CD4-positive, alpha-beta memory T cell (primary cell): ENCODE results near the gene TPGS2. TPM values are rescaled to one million over a fixed set of nuclear protein-coding genes. Genes with fewer than 3 reads are reported as not detected.

Experiments used
- CTCF ChIA-PET: fragments of 350-600 bp; sonication (Branson Sonifier 250); formaldehyde crosslinking; loops from one replicate; lab custom pipeline; 2021; ENCODE audit warnings: inconsistent platforms; ENCODE audit not compliant: partially characterized antibody; lab: Charles Lee
- POLR2A ChIA-PET: fragments of 350-600 bp; sonication (Branson Sonifier 250); formaldehyde crosslinking; loops from one replicate; lab custom pipeline; 2021; ENCODE audit not compliant: partially characterized antibody; lab: Charles Lee
- DNase-seq, 5 donors: peaks; one replicate each; pipeline versions ENCODE4 v3.0.0 to v3.0.0-alpha.2; 2020 to 2022; ENCODE audit warnings: mixed read lengths in 1 of 5
- H3K27ac ChIP-seq: one replicate; pipeline ENCODE4 v1.7.0; 2013; ENCODE audit warnings: low read depth, low read length
- H3K27me3 ChIP-seq: 2 replicates; pipeline ENCODE4 v1.7.0; 2013; ENCODE audit warnings: mild to moderate bottlenecking, low read length, moderate library complexity; ENCODE audit not compliant: insufficient read depth
- H3K36me3 ChIP-seq: 2 replicates; pipeline ENCODE4 v1.7.0; 2013; ENCODE audit warnings: mild to moderate bottlenecking, low read length, moderate library complexity; ENCODE audit not compliant: insufficient read depth
- H3K4me1 ChIP-seq: 2 replicates; pipeline ENCODE4 v1.7.0; 2013; ENCODE audit warnings: mild to moderate bottlenecking, low read length, moderate library complexity; ENCODE audit not compliant: insufficient read depth
- H3K4me3 ChIP-seq, 2 donors: one replicate each; pipeline ENCODE4 v1.7.0; 2013; ENCODE audit warnings: low read length in 2 of 2, mild to moderate bottlenecking in 1 of 2
- H3K9me3 ChIP-seq, 2 donors: one replicate each; pipeline ENCODE4 v1.7.0; 2013; ENCODE audit warnings: low read length in 2 of 2, control low read depth in 1 of 2; ENCODE audit not compliant: control insufficient read depth in 1 of 2
- H3K27ac Mint-ChIP-seq, 7 donors: one replicate each; pipeline ENCODE4 v1.8.0; 2020 to 2021; ENCODE audit warnings: mixed read lengths in 7 of 7, mild to moderate bottlenecking in 6 of 7, inconsistent platforms in 3 of 7, moderate library complexity in 3 of 7
- H3K27me3 Mint-ChIP-seq, 2 donors: one replicate each; pipeline ENCODE4 v1.8.0; 2020 to 2021; ENCODE audit warnings: mixed read lengths in 2 of 2
- H3K36me3 Mint-ChIP-seq, 2 donors: one replicate each; pipeline ENCODE4 v1.8.0; 2020 to 2021; ENCODE audit warnings: mixed read lengths in 2 of 2, inconsistent platforms in 1 of 2, mild to moderate bottlenecking in 1 of 2
- H3K4me1 Mint-ChIP-seq, 4 donors: one replicate each; pipeline ENCODE4 v1.8.0; 2020 to 2021; ENCODE audit warnings: mixed read lengths in 4 of 4, mild to moderate bottlenecking in 1 of 4
- H3K4me3 Mint-ChIP-seq, 8 donors: one replicate each; pipeline ENCODE4 v1.8.0; 2020 to 2021; ENCODE audit warnings: mixed read lengths in 8 of 8, mild to moderate bottlenecking in 7 of 8, moderate library complexity in 6 of 8, inconsistent platforms in 3 of 8
- H3K9me3 Mint-ChIP-seq, 8 donors: one replicate each; pipeline ENCODE4 v1.8.0; 2020 to 2021; ENCODE audit warnings: mixed read lengths in 8 of 8, mild to moderate bottlenecking in 5 of 8, inconsistent platforms in 3 of 8, moderate library complexity in 1 of 8
- intact Hi-C: fragments of 100-400 bp; cut with micrococcal nuclease; formaldehyde crosslinking; loops from one replicate; pipeline ENCODE4 v1.15.1; 2023
- polyA plus RNA-seq, 2 donors: library from polyadenylated mRNA; unstranded; fragments of 300-500 nt; fragmentation: Illumina TruSeq; gene quantifications; one replicate each; pipeline ENCODE4 v1.2.3, GENCODE V29; 2021
- total RNA-seq, 2 experiments: library from RNA; stranded (reverse); gene quantifications; one replicate each; pipeline ENCODE4 v1.2.3, GENCODE V29; 2021

Gene TPGS2
- total and polyA plus RNA-seq, 4 experiments from 2014 or later: 51.6 to 75.3 (median 62.1) TPM

GRCh38 chr18:36851202-36851590 lies 22.4 kb upstream of the TPGS2 start:
- H3K27me3 Mint-ChIP-seq: no peaks in the 10 kb centered on the region
- intact Hi-C loops: no loop called here
- H3K27ac Mint-ChIP-seq: no peak overlapping the region
- peaks cover 0 to 8% (median 1%) of the 10 kb centered on the region in 4 donors for H3K4me1 Mint-ChIP-seq
- H3K4me3 ChIP-seq: no peak overlapping the region
- no peak overlapping the region for H3K27ac ChIP-seq
- H3K27me3 ChIP-seq: no peaks in the 10 kb centered on the region
- peaks cover 5 to 19% (median 10%) of the 10 kb centered on the region in 8 donors for H3K9me3 Mint-ChIP-seq
- H3K4me3 Mint-ChIP-seq: no peak overlapping the region
- H3K4me1 ChIP-seq: no peaks in the 10 kb centered on the region
- POLR2A ChIA-PET: no interaction called here
- no peak for DNase-seq
- H3K36me3 Mint-ChIP-seq: peaks cover 53 to 60% of the 10 kb centered on the region in 2 donors
- H3K9me3 ChIP-seq: no peaks in the 10 kb centered on the region
- CTCF ChIA-PET: no interaction called here
- H3K36me3 ChIP-seq: no peaks in the 10 kb centered on the region

- Mint-ChIP-seq H3K27ac (no peak overlapping the region), H3K4me1 (peaks cover 0 to 8% (median 0%) of the 10 kb centered on the region in 4 donors), H3K27me3 (no peaks in the 10 kb centered on the region), H3K36me3 (peaks cover 49 to 56% of the 10 kb centered on the region in 2 donors), H3K9me3 (peaks cover 5 to 19% (median 10%) of the 10 kb centered on the region in 8 donors), H3K4me3 (no peak overlapping the region)
- H3K36me3 ChIP-seq: no peaks in the 10 kb centered on the region
- H3K4me3 ChIP-seq: no peak overlapping the region
- POLR2A ChIA-PET: no interaction called here
- no peak for DNase-seq
- no peaks in the 10 kb centered on the region for H3K9me3 ChIP-seq
- H3K27me3 ChIP-seq: no peaks in the 10 kb centered on the region
- no peak overlapping the region for H3K27ac ChIP-seq
- no peaks in the 10 kb centered on the region for H3K4me1 ChIP-seq
- intact Hi-C loops: no loop called here
- CTCF ChIA-PET: no interaction called here
Observed at GRCh38 chr18:36850527-36851201, 21.9 kb upstream of the TPGS2 start.

- no peaks in the 10 kb centered on the region for H3K27me3 Mint-ChIP-seq
- POLR2A ChIA-PET: no interaction called here
- no peak overlapping the region for H3K27ac Mint-ChIP-seq
- intact Hi-C loops: no loop called here
- H3K9me3 Mint-ChIP-seq: peaks cover 3 to 19% (median 10%) of the 10 kb centered on the region in 8 donors
- H3K36me3 Mint-ChIP-seq: peaks cover 46 to 48% of the 10 kb centered on the region in 2 donors
- peaks cover 0 to 8% (median 0%) of the 10 kb centered on the region in 4 donors for H3K4me1 Mint-ChIP-seq
- Histone ChIP-seq H3K36me3 (no peaks in the 10 kb centered on the region), H3K27ac (no peak overlapping the region), H3K4me1 (no peaks in the 10 kb centered on the region), H3K4me3 (no peak overlapping the region), H3K9me3 (no peaks in the 10 kb centered on the region), H3K27me3 (no peaks in the 10 kb centered on the region)
- no peak for DNase-seq
- H3K4me3 Mint-ChIP-seq: no peak overlapping the region
- CTCF ChIA-PET: no interaction called here
Observed at GRCh38 chr18:36849288-36850006, 20.6 kb upstream of the TPGS2 start.

GRCh38 chr18:36848609-36849008 lies 19.8 kb upstream of the TPGS2 start:
- Histone ChIP-seq H3K36me3 (no peaks in the 10 kb centered on the region), H3K27ac (no peak overlapping the region), H3K4me3 (no peak overlapping the region), H3K27me3 (no peaks in the 10 kb centered on the region), H3K9me3 (no peaks in the 10 kb centered on the region), H3K4me1 (no peaks in the 10 kb centered on the region)
- ChIA-PET POLR2A (no interaction called here), CTCF (no interaction called here)
- DNase-seq: no peak
- intact Hi-C loops: no loop called here
- no peaks in the 10 kb centered on the region for H3K27me3 Mint-ChIP-seq
- H3K9me3 Mint-ChIP-seq: peaks cover 3 to 19% (median 10%) of the 10 kb centered on the region in 8 donors
- no peak overlapping the region for H3K27ac Mint-ChIP-seq
- peaks cover 39 to 48% of the 10 kb centered on the region in 2 donors for H3K36me3 Mint-ChIP-seq
- H3K4me1 Mint-ChIP-seq: peaks cover 0 to 8% (median 0%) of the 10 kb centered on the region in 4 donors
- no peak overlapping the region for H3K4me3 Mint-ChIP-seq

GRCh38 chr18:36843784-36844183 lies 15.0 kb upstream of the TPGS2 start:
- POLR2A ChIA-PET: no interaction called here

GRCh38 chr18:36843199-36843598 lies 14.4 kb upstream of the TPGS2 start:
- DNase-seq: no peak
- H3K4me1 Mint-ChIP-seq: peaks cover 2 to 9% (median 4%) of the 10 kb centered on the region in 4 donors
- Histone ChIP-seq H3K9me3 (no peaks in the 10 kb centered on the region), H3K27ac (no peak overlapping the region), H3K4me3 (no peak overlapping the region), H3K4me1 (no peaks in the 10 kb centered on the region), H3K27me3 (no peaks in the 10 kb centered on the region), H3K36me3 (no peaks in the 10 kb centered on the region)
- ChIA-PET POLR2A (no interaction called here), CTCF (interaction anchor here (1.2 kb wide), 1 partner anchor 14 kb away, joined by 7 read pairs; the partner anchor contains the start of genes KIAA1328 and TPGS2)
- H3K27me3 Mint-ChIP-seq: no peaks in the 10 kb centered on the region
- H3K36me3 Mint-ChIP-seq: peaks cover 43 to 54% of the 10 kb centered on the region in 2 donors
- no peak overlapping the region for H3K4me3 Mint-ChIP-seq
- H3K27ac Mint-ChIP-seq: no peak overlapping the region
- peaks cover 0 to 3% (median 0%) of the 10 kb centered on the region in 8 donors for H3K9me3 Mint-ChIP-seq
- intact Hi-C loops: no loop called here

More at GRCh38 chr18:36843784-36844183, 15.0 kb upstream of the TPGS2 start:
- peaks cover 0 to 3% (median 0%) of the 10 kb centered on the region in 8 donors for H3K9me3 Mint-ChIP-seq
- no peak for DNase-seq
- no peaks in the 10 kb centered on the region for H3K27me3 ChIP-seq
- H3K4me1 ChIP-seq: no peaks in the 10 kb centered on the region
- peaks cover 2 to 9% (median 4%) of the 10 kb centered on the region in 4 donors for H3K4me1 Mint-ChIP-seq
- CTCF ChIA-PET: no interaction called here
- intact Hi-C loops: no loop called here
- H3K36me3 ChIP-seq: no peaks in the 10 kb centered on the region
- no peak overlapping the region for H3K27ac ChIP-seq
- H3K36me3 Mint-ChIP-seq: peaks cover 39 to 49% of the 10 kb centered on the region in 2 donors
- no peak overlapping the region for H3K27ac Mint-ChIP-seq
- no peaks in the 10 kb centered on the region for H3K9me3 ChIP-seq
- no peak overlapping the region for H3K4me3 Mint-ChIP-seq
- no peaks in the 10 kb centered on the region for H3K27me3 Mint-ChIP-seq
- no peak overlapping the region for H3K4me3 ChIP-seq

GRCh38 chr18:36839835-36840234 lies 11.0 kb upstream of the TPGS2 start:
- peaks cover 57 to 75% of the 10 kb centered on the region in 2 donors for H3K36me3 Mint-ChIP-seq

More at GRCh38 chr18:36839835-36840234, 11.0 kb upstream of the TPGS2 start:
- no peak overlapping the region for H3K4me3 ChIP-seq
- H3K4me1 ChIP-seq: no peaks in the 10 kb centered on the region
- no peaks in the 10 kb centered on the region for H3K9me3 ChIP-seq
- Mint-ChIP-seq H3K4me1 (peaks cover 2 to 9% (median 4%) of the 10 kb centered on the region in 4 donors), H3K4me3 (no peak overlapping the region), H3K9me3 (peaks cover 0 to 3% (median 0%) of the 10 kb centered on the region in 8 donors), H3K27ac (no peak overlapping the region), H3K27me3 (no peaks in the 10 kb centered on the region)
- intact Hi-C loops: no loop called here
- no peaks in the 10 kb centered on the region for H3K27me3 ChIP-seq
- H3K27ac ChIP-seq: no peak overlapping the region
- H3K36me3 ChIP-seq: no peaks in the 10 kb centered on the region
- ChIA-PET CTCF (interaction anchor here (1.1 kb wide), 1 partner anchor 9 kb away, joined by 4 read pairs; no protein-coding TSS in a partner anchor), POLR2A (no interaction called here)
- DNase-seq: no peak
